HL-60 (cell line): ENCODE results near the gene CLASP2.

Source experiments
- DNase-seq, 2 experiments: peaks; one replicate each; pipeline ENCODE4 v3.0.0-alpha.2; 2010 to 2020; ENCODE audit warnings: low read depth in 1 of 2, low spot score in 1 of 2
- H3K27ac ChIP-seq: fragments of 250-450 bp; sonication (Bioruptor Pico); replicated peaks from 2 replicates; pipeline ENCODE4 v1.5.1; 2020; ENCODE audit warnings: mild to moderate bottlenecking, moderate library complexity
- H3K27me3 ChIP-seq: fragments of 250-450 bp; sonication (Bioruptor Pico); 2 replicates; pipeline ENCODE4 v1.5.1; 2021; ENCODE audit warnings: mild to moderate bottlenecking, moderate library complexity; ENCODE audit not compliant: insufficient read depth, poor library complexity, severe bottlenecking
- H3K4me3 ChIP-seq: replicated peaks from 2 replicates; pipeline ENCODE4 v1.5.1; 2011; ENCODE audit warnings: mild to moderate bottlenecking, control low read depth, low read length; ENCODE audit not compliant: insufficient read depth
- GABPA ChIP-seq: IDR thresholded peaks from 2 replicates; pipeline ENCODE4 v1.6.1; 2012; ENCODE audit warnings: low read depth
- POLR2AphosphoS5 ChIP-seq: IDR thresholded peaks from 2 replicates; pipeline ENCODE4 v1.6.1; 2012; ENCODE audit warnings: low read depth
- REST ChIP-seq: IDR thresholded peaks from 2 replicates; pipeline ENCODE4 v1.6.1; 2012; ENCODE audit warnings: low read depth; ENCODE audit not compliant: insufficient replicate concordance
- SPI1 ChIP-seq: IDR thresholded peaks from 2 replicates; pipeline ENCODE4 v1.6.1; 2012; ENCODE audit warnings: low read depth, mild to moderate bottlenecking, borderline replicate concordance
- TF ChIP-seq, protein P1 (sequence below): IDR thresholded peaks from one replicate; pipeline ENCODE4 v1.5.1; 2011; ENCODE audit warnings: low read length, control low read depth, inconsistent platforms; ENCODE audit not compliant: insufficient read depth

Gene CLASP2

DNA sequence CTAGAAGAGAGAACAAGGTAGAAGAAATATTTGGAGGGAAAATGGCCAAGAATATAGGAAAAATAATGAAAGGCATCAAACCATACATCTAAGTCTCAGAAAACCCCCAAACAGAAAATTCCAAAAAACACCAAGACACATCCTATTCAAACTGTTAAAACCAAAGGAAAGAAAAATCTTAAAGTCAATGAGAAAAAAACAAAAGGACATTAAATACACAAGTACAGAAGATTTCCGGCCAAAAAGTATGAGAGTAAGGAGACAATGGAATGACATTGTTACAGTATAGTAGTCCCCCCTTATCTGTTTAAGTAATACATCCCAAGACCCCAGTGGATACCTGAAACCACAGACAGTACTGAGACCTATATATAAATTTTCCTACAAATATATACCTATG lies 18.8 kb downstream of the CLASP2 start:
- DNase-seq = no peak
- TF ChIP-seq REST (no peak), POLR2AphosphoS5 (no peak), SPI1 (no peak), GABPA (no peak)
- TF ChIP-seq, protein P1, sequence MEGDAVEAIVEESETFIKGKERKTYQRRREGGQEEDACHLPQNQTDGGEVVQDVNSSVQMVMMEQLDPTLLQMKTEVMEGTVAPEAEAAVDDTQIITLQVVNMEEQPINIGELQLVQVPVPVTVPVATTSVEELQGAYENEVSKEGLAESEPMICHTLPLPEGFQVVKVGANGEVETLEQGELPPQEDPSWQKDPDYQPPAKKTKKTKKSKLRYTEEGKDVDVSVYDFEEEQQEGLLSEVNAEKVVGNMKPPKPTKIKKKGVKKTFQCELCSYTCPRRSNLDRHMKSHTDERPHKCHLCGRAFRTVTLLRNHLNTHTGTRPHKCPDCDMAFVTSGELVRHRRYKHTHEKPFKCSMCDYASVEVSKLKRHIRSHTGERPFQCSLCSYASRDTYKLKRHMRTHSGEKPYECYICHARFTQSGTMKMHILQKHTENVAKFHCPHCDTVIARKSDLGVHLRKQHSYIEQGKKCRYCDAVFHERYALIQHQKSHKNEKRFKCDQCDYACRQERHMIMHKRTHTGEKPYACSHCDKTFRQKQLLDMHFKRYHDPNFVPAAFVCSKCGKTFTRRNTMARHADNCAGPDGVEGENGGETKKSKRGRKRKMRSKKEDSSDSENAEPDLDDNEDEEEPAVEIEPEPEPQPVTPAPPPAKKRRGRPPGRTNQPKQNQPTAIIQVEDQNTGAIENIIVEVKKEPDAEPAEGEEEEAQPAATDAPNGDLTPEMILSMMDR = no peak
- Histone ChIP-seq H3K27me3 (no peaks in the 10 kb centered on the region), H3K4me3 (no peak overlapping the region), H3K27ac (no peak overlapping the region)

- no peak for DNase-seq
- no peak overlapping the region for H3K27ac ChIP-seq
- no peak for TF ChIP-seq POLR2AphosphoS5
- TF ChIP-seq, protein P1 = no peak
- H3K4me3 ChIP-seq = no peak overlapping the region
- no peaks in the 10 kb centered on the region for H3K27me3 ChIP-seq
Measured at GRCh38 chr3:33694944-33695343, 23.1 kb downstream of the CLASP2 start.

GRCh38 chr3:33690341-33690740 lies 27.7 kb downstream of the CLASP2 start:
- no peak for TF ChIP-seq REST
- TF ChIP-seq, protein P1 = no peak
- no peak for TF ChIP-seq POLR2AphosphoS5
- Histone ChIP-seq H3K27me3 (no peaks in the 10 kb centered on the region), H3K27ac (no peak overlapping the region), H3K4me3 (no peak overlapping the region)
- no peak for DNase-seq

DNA sequence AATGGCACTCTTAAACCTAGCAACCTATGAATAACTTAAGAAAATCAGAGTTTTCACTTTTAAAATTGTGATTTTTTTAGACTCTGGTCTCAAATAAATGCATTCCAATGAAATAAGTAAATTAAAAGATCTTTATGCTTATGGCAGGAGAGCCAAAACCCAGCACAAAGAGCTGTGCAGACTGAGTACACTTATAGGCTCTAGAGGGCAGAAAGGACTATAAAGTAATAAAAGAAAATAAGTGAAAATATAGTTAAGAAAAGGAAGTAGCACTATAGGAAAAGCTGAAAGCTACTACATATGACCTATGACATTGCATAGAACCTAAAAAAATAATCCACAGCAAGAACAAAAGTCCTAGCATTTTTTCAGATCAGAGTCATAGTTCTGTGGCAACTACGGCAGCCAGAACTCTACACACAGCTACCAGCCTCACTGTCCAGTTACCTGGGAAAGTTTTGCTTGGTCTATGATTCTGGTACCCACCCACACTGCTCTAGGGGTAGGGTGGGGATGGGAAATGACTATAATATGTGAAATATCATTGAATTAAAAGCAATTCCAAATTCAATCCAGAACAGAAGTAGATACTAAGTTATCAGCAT lies 30.5 kb downstream of the CLASP2 start:
- no peak overlapping the region for H3K27ac ChIP-seq
- no peak for DNase-seq
- TF ChIP-seq GABPA = no peak
- no peak overlapping the region for H3K4me3 ChIP-seq
- H3K27me3 ChIP-seq = no peaks in the 10 kb centered on the region
